ENCODE data around the gene FMN1.

The FMN1 gene

DNA sequence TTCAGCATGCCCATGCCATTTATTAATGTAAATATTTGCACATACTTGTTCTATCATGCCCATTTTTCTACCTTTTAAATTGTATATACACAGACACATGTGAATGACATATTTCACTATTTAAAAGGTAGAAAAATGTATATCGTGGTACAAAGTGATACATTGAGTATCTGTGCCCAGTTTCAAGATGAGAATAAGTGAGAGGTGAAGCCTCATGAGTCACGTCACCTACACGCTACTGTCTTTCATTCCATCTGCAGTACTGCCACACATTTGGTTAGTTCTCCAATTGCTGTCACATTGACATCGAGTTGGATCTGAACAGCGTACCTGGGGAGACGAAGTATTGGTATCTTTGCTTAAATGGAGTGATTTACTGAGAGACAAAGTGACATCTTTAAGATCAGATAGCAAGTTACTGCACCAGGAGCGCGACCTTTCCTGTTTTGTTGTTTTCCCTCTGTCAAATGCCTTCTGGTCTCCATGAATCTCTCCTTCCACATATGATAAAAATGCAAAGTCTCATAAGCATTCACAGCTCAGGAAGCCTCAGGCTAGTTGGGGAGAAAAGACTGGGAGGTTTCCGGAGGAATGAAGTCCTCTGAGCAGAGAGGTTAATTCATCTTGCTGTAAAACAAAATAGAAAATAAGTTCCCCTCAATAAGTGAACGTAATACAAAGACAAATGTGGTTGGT, 464.7 kb downstream of the FMN1 start:
- no peak overlapping the region for H3K27ac ChIP-seq (ENCODE audit: low read length)
- H3K4me3 ChIP-seq (ENCODE audit: low read depth in 1 of 2, low read length in 2 of 2) = no peak overlapping the region
- H3K36me3 ChIP-seq (ENCODE audit: control insufficient read depth in 1 of 2, insufficient read depth in 2 of 2, low read length in 2 of 2) = peaks cover 0 to 28% of the 10 kb centered on the region in 2 donors
- H3K27me3 ChIP-seq (ENCODE audit: low read depth, low read length) = no peaks in the 10 kb centered on the region
- H3K4me1 ChIP-seq (ENCODE audit: control insufficient read depth in 1 of 2, insufficient read depth in 2 of 2, low read length in 2 of 2) = peaks cover 0 to 14% of the 10 kb centered on the region in 2 donors
- no peaks in the 10 kb centered on the region for H3K9me3 ChIP-seq (ENCODE audit: control insufficient read depth in 1 of 2, low read length in 2 of 2)

- Histone ChIP-seq H3K27me3 (ENCODE audit: low read depth, low read length) (peaks cover 13% of the 10 kb centered on the region), H3K27ac (ENCODE audit: low read length) (no peak overlapping the region), H3K36me3 (ENCODE audit: control insufficient read depth in 1 of 2, insufficient read depth in 2 of 2, low read length in 2 of 2) (no peaks in the 10 kb centered on the region), H3K4me1 (ENCODE audit: control insufficient read depth in 1 of 2, insufficient read depth in 2 of 2, low read length in 2 of 2) (peaks cover 0 to 2% of the 10 kb centered on the region in 2 donors), H3K9me3 (ENCODE audit: control insufficient read depth in 1 of 2, low read length in 2 of 2) (no peaks in the 10 kb centered on the region), H3K4me3 (ENCODE audit: low read depth in 1 of 2, low read length in 2 of 2) (no peak overlapping the region)
Measured at GRCh38 chr15:32723171-32723948, 471.2 kb downstream of the FMN1 start.

DNA sequence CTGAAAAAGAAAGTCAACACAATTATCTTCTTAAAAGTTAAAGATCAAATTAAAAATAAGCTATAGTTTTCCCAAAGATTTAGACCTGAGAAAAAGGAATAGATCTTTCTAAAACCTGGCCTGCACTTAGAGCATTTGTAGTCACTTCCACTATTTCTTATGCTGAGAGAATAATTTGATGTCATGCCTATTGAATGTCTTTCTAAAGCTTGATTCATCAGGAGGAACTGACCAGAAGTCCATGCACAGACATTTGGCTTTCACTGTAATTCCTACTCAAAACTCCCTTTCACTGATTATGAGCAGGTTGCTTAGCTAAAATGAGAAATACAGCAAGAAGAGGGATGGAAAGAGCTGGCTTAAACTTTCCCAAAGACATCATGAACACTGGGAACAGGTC, 472.4 kb downstream of the FMN1 start:
- H3K9me3 ChIP-seq (ENCODE audit: control insufficient read depth in 1 of 2, low read length in 2 of 2) = no peaks in the 10 kb centered on the region
- no peak overlapping the region for H3K4me3 ChIP-seq (ENCODE audit: low read depth in 1 of 2, low read length in 2 of 2)
- no peak overlapping the region for H3K27ac ChIP-seq (ENCODE audit: low read length)
- peaks cover 0 to 14% of the 10 kb centered on the region in 2 donors for H3K4me1 ChIP-seq (ENCODE audit: control insufficient read depth in 1 of 2, insufficient read depth in 2 of 2, low read length in 2 of 2)
- H3K36me3 ChIP-seq (ENCODE audit: control insufficient read depth in 1 of 2, insufficient read depth in 2 of 2, low read length in 2 of 2) = no peaks in the 10 kb centered on the region
- peaks cover 13% of the 10 kb centered on the region for H3K27me3 ChIP-seq (ENCODE audit: low read depth, low read length)

DNA sequence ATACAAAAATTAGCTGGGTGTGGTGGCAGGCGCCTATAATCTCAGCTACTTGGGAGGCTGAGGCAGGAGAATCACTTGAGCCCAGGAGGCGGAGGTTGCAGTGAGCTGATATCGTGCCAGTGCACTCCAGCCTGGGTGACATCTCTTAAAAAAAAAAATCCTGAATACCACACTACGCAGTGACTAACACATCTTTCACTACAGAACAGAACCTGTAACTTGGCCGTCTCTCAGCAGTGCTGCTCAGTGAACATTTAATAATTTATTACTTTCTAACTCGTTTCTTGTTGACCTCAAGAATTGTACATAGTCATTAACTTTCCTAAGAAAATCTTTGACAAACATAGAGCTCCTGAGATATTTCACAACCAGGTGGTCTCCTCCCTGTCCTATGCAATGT, 472.9 kb downstream of the FMN1 start:
- Histone ChIP-seq H3K27ac (ENCODE audit: low read length) (no peak overlapping the region), H3K4me3 (ENCODE audit: low read depth in 1 of 2, low read length in 2 of 2) (peak overlapping the region in 1 of 2 donors; percentile 85), H3K36me3 (ENCODE audit: control insufficient read depth in 1 of 2, insufficient read depth in 2 of 2, low read length in 2 of 2) (no peaks in the 10 kb centered on the region), H3K4me1 (ENCODE audit: control insufficient read depth in 1 of 2, insufficient read depth in 2 of 2, low read length in 2 of 2) (peaks cover 0 to 18% of the 10 kb centered on the region in 2 donors), H3K27me3 (ENCODE audit: low read depth, low read length) (peaks cover 13% of the 10 kb centered on the region), H3K9me3 (ENCODE audit: control insufficient read depth in 1 of 2, low read length in 2 of 2) (no peaks in the 10 kb centered on the region)

- Histone ChIP-seq H3K9me3 (ENCODE audit: control insufficient read depth in 1 of 2, low read length in 2 of 2) (no peaks in the 10 kb centered on the region), H3K4me1 (ENCODE audit: control insufficient read depth in 1 of 2, insufficient read depth in 2 of 2, low read length in 2 of 2) (peaks cover 0 to 31% of the 10 kb centered on the region in 2 donors), H3K4me3 (ENCODE audit: low read depth in 1 of 2, low read length in 2 of 2) (peak overlapping the region; percentile 71 to 85), H3K27ac (ENCODE audit: low read length) (peak overlapping the region; percentile 76), H3K36me3 (ENCODE audit: control insufficient read depth in 1 of 2, insufficient read depth in 2 of 2, low read length in 2 of 2) (no peaks in the 10 kb centered on the region), H3K27me3 (ENCODE audit: low read depth, low read length) (peaks cover 13% of the 10 kb centered on the region)
Measured at GRCh38 chr15:32718821-32719716, 475.4 kb downstream of the FMN1 start.

DNA sequence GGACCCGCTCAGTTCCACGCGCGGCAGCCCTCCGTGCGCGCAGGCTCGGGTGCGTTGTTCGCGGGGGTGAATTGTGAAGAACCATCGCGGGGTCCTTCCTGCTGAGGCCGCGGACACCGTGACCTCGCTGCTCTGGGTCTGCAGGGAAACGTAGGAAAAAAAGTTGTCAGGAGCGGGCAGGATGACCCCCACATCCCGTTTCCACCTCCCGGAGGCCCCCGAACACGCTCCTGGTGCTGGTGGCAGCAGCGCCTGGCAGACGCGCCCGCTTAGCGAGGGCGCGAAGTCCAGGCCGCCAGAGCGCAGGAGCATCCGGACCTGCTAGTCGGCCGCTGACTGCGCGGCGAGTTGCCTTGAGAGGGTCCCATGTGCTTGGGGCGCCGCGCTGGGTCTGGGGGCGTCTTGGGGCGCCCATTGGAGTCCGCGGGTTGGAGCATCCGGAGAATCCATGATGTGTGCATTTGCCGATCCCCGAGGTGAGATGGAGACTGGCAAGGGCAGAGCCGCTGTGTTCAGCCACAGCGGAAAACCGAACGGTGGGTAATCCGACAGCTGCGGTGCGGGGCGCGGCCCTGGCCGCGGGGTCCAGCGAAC, 476.2 kb downstream of the FMN1 start:
- Histone ChIP-seq H3K9me3 (ENCODE audit: control insufficient read depth in 1 of 2, low read length in 2 of 2) (no peaks in the 10 kb centered on the region), H3K4me1 (ENCODE audit: control insufficient read depth in 1 of 2, insufficient read depth in 2 of 2, low read length in 2 of 2) (peaks cover 0 to 31% of the 10 kb centered on the region in 2 donors), H3K27me3 (ENCODE audit: low read depth, low read length) (peaks cover 13% of the 10 kb centered on the region), H3K36me3 (ENCODE audit: control insufficient read depth in 1 of 2, insufficient read depth in 2 of 2, low read length in 2 of 2) (no peaks in the 10 kb centered on the region), H3K4me3 (ENCODE audit: low read depth in 1 of 2, low read length in 2 of 2) (peak overlapping the region; percentile 71 to 85), H3K27ac (ENCODE audit: low read length) (peak overlapping the region; percentile 76)

- H3K36me3 ChIP-seq (ENCODE audit: control insufficient read depth in 1 of 2, insufficient read depth in 2 of 2, low read length in 2 of 2) = no peaks in the 10 kb centered on the region
- peak within 1 kb of the TSS; percentile 76 for H3K27ac ChIP-seq (ENCODE audit: low read length)
- no peaks in the 10 kb centered on the region for H3K9me3 ChIP-seq (ENCODE audit: control insufficient read depth in 1 of 2, low read length in 2 of 2)
- H3K4me1 ChIP-seq (ENCODE audit: control insufficient read depth in 1 of 2, insufficient read depth in 2 of 2, low read length in 2 of 2) = peaks cover 0 to 33% of the 10 kb centered on the region in 2 donors
- H3K4me3 ChIP-seq (ENCODE audit: low read depth in 1 of 2, low read length in 2 of 2) = peak within 1 kb of the TSS; percentile 71 to 85
- H3K27me3 ChIP-seq (ENCODE audit: low read depth, low read length) = peaks cover 13% of the 10 kb centered on the region
Measured at GRCh38 chr15:32717426-32718226, 476.9 kb downstream of the FMN1 start, which contains the start of gene GREM1. GREM1 (plus strand) TSS chr15:32718004; CDS start chr15:32730691, 12,687 bp downstream.

- H3K27me3 ChIP-seq (ENCODE audit: low read depth, low read length) = peaks cover 13% of the 10 kb centered on the region
- H3K9me3 ChIP-seq (ENCODE audit: control insufficient read depth in 1 of 2, low read length in 2 of 2) = no peaks in the 10 kb centered on the region
- H3K36me3 ChIP-seq (ENCODE audit: control insufficient read depth in 1 of 2, insufficient read depth in 2 of 2, low read length in 2 of 2) = no peaks in the 10 kb centered on the region
- H3K27ac ChIP-seq (ENCODE audit: low read length) = peak overlapping the region; percentile 24
- peaks cover 0 to 37% of the 10 kb centered on the region in 2 donors for H3K4me1 ChIP-seq (ENCODE audit: control insufficient read depth in 1 of 2, insufficient read depth in 2 of 2, low read length in 2 of 2)
- H3K4me3 ChIP-seq (ENCODE audit: low read depth in 1 of 2, low read length in 2 of 2) = peak overlapping the region; percentile 31 to 85
Measured at GRCh38 chr15:32716915-32717425, 477.5 kb downstream of the FMN1 start.

DNA sequence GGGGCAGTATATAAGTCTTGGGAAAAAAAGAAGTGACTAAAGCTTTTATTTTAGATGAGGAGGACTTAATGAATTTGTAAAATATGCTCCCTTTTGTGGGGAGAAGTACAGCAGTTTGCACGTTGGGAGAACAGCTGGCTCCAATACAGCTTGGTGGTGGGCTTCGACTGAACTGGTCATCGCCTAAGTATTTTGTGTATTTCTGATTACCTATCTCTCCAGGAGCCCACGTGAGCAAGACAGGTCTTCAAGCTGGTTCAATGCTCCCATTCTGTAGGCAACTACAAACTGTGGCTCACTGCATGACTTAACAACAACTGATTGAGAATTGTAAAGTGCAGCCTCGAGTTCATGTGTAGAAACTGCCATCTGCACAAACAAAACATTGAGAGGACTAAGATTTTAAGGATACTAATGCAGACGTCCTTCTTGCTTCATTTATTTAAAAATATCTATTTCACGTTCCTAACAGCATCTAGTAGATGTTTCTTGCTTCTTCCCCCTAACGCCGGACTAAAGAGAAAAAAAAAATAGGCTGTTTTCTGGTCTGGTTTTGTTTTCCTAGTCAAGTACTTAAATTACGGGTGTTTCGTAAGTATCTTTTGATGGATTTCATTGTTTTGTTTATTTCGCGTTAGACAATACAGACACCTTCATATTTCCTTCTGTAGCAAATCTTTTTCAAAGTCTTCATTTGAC, 478.1 kb downstream of the FMN1 start:
- no peaks in the 10 kb centered on the region for H3K9me3 ChIP-seq (ENCODE audit: control insufficient read depth in 1 of 2, low read length in 2 of 2)
- peak overlapping the region; percentile 24 for H3K27ac ChIP-seq (ENCODE audit: low read length)

More for the DNA sequence above, 478.1 kb downstream of the FMN1 start:
- Histone ChIP-seq H3K36me3 (ENCODE audit: control insufficient read depth in 1 of 2, insufficient read depth in 2 of 2, low read length in 2 of 2) (no peaks in the 10 kb centered on the region), H3K4me1 (ENCODE audit: control insufficient read depth in 1 of 2, insufficient read depth in 2 of 2, low read length in 2 of 2) (peaks cover 0 to 39% of the 10 kb centered on the region in 2 donors), H3K4me3 (ENCODE audit: low read depth in 1 of 2, low read length in 2 of 2) (peak overlapping the region; percentile 31 to 85), H3K27me3 (ENCODE audit: low read depth, low read length) (peaks cover 13% of the 10 kb centered on the region)

All from muscle layer of duodenum (tissue), 2 donors.